GM10847 (cell line): ENCODE measurements around the gene ITPA.

ENCODE experiments used
- POLR2A ChIP-seq: IDR thresholded peaks from 2 replicates; pipeline ENCODE4 v1.6.1; 2011; ENCODE audit not compliant: insufficient read length; ENCODE audit errors: extremely low read depth

ITPA gene

DNA sequence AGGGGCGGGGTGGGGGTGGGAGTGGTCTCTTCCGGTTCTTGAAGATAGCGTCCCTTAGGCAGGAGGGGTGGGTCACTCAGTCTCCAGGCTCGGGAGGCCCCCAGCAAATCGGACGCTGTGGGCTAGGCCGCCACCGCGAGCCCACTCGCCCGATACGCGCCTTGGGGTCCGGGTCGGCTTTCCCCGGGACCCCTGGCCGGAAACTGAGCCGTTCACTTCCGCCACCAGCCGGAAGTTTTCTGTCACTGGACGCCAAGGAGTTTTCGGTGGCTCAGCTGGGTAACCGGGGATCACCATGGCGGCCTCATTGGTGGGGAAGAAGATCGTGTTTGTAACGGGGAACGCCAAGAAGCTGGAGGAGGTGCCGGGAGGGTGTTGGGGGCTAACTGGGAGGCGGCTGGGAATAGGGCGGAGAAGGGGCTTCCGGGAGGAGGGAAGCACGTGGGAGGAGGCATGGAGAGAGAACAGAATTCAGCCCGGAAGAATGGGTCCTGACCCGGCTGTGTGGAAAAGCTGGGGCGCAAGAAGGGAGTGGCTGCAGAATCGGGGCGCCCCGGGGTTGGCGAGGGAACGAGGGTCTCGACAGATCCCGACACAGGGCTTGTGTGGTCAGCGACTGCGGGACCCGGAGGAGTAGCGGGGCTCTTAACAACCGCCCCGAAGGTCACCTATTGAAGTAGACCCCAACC, at the start of gene ITPA:
Gene ITPA (plus strand): TSS at position 242 of the 689 bp plus-strand sequence. CDS start 54 bp downstream, at position 296.
- TF ChIP-seq POLR2A: peak; percentile 75

DNA sequence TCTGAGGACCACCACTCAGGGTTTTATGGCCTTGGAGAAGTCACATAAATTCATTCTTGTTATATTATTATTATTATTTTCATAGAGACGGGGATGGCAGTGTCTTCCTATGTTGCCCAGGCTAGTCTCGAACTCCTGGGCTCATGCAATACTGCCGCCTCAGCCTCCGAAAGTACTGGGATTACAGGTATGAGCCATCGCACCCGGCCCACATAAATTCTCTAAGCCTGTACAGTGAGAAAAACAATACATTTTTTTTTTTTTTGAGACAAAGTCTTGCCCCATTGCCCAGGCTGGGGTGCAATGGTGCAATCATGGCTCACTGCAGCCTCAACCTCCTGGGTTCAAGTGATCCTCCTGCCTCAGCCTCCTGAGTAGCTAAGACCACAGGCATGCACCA, 48.9 kb upstream of the ITPA start:
- TF ChIP-seq POLR2A: no peak

DNA sequence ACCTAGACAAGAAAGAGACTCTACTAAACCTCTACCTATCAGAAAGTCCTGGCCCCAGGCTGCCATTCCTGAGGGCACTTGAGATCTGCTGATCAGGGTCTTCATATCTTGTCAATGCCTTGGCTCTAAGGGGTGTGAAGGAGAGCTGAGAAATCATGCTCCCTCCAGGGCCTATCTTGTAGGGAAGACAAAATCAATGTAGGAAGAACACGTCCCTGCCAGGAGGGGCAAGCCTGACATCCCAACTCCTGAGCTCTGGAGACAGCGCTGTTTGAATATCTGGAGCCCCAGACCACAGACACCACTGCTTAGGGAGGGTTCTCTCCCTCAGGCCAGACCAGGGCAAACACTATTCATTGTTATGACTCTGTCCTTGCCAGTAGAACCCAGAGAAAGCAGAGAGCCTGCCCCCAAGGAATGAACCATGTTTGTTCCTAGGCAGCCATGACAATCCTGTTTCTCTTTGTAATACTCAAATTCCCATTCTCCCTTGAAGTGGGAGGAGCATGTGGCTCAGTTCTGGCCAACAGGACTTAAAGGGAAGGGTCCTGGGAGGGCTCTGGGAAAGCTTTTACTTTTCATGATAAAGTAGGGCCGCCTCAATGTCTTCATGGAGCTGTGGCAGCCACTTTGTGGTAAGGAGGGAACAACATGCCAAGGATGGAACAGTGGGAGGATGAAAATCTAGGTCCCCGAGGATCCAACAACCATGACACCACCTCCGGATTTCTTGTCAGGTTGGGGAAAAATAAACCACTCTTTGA, 47.8 kb upstream of the ITPA start:
- TF ChIP-seq POLR2A: no peak

DNA sequence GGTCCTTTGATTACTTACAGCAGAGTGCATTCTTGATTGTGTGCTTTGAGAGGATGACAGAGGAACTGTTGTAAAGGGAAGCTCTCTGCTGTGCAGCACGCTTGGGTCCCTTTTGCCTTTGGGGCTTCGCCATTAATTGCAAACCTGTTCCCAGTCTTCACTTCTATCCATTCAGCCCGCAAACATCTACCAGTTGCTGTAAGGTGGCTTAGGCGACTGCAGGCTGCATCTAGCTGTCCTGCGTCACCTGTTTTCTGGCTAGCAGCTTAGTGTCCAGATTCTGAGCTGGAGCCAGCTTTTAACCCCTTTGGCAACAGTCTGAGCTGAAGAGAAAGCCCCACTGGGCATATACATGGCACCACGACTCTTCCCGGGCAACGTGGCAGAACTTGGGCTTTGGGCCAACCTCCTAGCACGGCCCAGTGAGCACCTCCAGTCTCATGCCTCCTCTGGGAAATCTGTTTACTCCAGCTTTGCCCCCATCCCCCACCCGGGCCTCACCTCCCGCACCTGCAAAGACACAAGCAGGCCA, 47.2 kb upstream of the ITPA start:
- TF ChIP-seq POLR2A: no peak

DNA sequence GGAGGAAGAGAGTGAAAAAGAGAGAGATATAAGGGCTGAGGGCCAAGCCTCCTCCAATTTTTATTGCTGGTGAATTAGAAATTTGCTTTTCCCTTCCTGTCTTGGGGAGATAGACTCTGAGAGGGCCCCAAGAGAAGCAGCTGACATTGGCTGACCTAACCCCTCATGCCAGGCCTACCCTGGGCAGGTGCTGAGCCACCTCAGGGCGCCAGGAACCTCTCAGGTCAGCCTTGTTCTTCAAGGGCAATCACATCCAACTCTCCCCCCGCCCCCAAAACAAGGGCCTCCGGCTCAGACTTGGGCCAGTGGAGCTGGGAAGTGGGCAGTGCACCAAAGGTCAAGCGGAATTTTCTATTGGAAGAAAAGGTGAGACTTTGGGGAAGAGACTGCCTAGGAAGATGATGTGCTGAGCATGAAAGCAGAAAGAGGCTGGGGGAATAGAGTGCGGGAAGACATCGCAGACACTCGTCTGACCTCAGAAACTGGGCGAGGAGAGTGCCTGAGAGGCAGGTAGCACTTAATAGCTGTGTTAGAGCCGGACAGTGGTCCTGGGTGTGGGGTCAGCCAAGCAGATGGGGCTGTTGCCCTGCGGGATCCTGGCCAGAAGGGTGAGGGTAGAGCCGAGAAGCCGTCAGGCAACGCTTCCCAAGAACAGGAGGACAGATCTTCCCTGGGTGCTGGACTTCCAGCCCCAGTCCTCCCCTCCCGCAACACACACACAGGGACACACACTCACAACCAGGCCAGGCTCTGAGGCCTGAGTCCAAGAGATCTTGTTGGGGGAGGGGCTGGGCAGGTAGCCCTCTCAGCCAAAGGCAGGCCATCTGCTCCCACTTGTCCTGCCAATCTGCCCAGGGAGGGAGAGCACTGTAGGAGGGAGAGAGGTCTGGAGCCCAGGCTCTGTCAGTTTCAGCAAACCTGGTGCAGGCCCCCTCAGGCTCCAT, 45.9 kb upstream of the ITPA start:
- TF ChIP-seq POLR2A: no peak

DNA sequence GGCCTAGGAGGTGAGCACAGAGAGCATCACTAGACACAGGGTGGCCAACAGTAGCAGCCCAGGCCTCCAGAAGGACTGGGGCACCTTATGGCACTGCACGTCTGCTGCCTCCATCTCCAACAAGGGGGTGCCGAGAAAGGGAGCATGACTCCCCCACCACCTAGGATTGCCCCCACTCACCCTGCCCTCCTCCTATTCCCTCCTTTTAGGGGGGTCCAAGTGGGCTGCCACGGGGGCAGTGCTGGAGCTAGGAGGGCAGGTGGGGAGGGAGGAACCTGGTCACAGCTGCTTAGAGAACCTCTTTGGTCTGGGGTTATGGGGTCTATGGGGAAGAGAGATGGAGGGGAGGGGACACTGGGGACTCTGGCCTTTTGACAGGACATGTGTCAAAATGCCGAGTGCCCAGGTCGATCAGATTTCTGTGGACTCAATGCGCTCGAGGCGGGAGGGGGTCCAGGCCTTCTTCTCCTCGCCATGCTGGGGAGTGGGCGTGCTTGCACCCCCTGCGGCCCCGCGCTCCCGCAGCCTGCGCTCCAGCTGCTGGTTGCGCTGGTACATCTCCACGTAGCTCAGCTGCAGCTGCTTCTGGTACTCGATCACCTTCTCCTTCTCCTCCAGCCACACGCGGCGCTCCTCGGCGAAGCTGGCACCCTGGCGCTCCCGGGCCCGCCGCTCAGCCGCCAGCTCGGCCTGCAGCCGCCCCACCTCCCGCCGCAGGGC, 45.1 kb upstream of the ITPA start:
- no peak for TF ChIP-seq POLR2A

DNA sequence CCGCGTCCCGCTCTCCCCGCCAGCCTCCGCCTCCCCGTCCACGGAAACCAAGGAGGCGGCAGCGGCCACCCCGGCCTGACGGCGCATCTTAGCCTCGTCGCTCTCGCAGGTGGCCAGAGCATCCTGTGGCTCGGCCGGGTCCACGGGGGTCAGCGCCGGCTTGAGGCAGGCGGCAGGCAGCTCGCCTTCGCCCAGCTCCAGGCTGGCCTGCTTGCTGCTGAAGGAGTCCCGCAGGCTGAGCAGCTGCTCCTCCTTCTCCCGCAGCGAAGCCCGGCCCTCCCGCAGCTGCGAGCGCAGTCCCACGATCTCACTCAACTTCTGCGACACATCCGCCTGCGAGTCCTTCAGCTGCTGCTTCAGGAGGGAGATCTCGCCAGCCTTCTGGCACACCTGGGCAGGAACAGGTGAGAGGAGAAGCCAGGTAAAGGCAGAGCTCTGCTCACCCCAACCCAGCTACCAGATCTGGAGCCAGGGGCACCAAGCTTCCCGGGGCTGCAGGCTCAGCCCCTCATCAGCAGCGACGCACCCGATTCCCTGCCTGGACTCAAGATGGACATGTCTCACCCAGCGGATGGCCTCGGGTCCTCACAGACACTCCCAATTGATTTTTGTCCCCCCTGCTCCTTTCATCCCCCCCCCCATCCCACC, 44.4 kb upstream of the ITPA start:
- no peak for TF ChIP-seq POLR2A

DNA sequence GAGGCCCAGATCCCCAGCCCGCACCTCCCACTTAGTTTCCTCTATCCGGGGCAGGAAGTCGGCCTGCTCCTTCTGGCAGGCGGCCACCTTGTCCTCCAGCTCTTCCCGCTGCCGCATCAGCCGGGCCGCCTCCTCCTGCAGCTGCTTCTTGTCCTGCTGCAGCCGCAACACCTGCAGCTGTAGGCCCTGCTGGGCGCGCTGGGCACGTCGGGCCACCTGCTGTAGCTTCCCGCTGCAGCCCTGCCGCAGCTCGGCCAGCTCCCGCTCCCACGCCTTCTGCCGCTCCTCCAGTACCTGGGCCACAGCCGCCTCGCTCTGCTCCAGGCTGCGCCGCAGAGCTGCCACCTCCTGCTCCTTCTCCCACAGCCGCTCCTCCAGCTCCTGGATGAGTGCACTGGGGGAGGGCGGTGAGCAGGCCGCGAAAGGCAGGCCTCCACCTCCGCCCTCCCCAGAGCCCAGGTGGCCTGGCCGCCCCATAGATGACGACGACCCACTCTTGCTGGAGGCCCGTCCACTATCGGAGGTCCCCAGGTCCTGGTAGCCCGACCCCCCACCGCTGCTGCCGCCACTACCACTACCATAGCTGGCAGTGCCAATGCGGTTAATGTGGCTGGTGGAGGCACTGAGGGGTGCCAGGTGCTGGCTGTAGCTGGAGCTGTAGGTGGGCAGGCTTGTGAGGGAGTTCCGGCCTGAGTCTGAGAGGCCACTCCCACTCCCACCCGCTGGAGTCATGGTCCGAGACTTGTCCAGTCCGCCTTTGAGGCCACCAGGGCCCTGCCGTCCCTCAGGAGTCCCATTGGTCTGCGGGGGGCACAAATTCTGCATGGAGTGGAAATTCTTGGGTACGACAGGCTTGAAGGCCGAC, 43.6 kb upstream of the ITPA start:
- no peak for TF ChIP-seq POLR2A

DNA sequence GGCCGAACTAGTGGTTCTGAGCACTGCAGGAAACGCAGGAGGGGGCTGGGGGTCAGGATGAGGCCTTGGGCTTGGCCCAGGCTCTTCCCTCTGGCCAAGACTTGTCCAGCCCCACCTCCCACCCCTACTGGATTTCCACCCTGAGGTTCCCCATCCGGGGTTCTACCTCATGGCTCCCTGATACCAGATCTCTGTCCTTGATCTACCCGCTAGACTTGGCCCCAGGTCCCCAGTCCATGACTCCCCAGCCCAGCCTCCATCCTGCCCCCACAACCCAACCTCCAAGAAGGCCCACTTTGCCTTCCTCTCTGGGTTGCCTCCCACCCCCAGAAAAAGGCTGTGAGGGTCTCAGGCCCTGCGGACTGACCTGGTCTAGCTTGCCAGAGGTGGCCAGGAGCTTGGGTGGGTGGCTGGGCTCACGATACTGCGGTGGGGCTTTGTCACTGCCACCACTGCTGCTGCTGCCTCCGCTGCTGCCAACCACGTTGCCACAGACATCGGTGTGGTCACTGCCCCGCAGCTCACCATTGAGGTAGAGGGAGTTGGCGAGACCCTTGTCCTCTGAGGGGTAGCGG, 42.9 kb upstream of the ITPA start:
- no peak for TF ChIP-seq POLR2A

DNA sequence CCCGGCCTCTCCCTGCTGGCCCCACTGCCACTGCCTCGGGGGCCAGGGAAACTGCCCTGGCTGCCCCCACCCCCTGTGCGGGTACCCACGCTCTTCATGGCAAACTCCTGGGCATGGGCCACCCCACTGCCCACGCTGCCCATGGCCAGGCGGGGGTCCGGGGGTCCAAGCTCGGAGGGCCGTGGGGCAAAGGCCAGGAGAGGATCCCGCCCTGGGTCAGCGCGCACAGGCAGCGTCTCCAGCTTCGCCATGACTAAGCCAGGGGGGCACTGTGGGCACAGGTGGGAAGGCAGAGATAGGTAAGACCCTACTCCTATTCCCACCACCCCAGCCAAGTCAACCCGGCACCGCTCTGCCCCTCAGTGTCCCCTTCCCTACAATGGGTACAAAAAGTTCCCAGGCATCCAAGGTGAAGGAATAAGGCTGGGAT, 42.4 kb upstream of the ITPA start:
- TF ChIP-seq POLR2A: no peak

DNA sequence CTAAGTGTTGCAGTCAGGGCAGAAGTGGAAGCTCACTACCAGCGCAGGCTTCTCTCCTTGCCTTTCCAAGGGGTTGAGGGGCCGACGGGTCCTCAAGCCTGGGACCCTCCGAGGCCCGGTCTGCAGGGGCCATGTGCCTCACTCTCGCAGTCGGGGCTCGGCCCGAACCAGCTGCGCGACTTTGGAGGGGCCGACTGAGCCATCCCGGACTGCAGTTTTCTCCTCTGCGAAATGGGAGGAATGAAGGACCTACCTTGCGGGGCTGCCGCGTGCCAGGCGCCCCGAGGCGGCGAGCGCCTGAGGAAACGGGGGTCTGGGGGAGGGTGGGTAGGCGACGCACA, 41.6 kb upstream of the ITPA start:
- TF ChIP-seq POLR2A: no peak

DNA sequence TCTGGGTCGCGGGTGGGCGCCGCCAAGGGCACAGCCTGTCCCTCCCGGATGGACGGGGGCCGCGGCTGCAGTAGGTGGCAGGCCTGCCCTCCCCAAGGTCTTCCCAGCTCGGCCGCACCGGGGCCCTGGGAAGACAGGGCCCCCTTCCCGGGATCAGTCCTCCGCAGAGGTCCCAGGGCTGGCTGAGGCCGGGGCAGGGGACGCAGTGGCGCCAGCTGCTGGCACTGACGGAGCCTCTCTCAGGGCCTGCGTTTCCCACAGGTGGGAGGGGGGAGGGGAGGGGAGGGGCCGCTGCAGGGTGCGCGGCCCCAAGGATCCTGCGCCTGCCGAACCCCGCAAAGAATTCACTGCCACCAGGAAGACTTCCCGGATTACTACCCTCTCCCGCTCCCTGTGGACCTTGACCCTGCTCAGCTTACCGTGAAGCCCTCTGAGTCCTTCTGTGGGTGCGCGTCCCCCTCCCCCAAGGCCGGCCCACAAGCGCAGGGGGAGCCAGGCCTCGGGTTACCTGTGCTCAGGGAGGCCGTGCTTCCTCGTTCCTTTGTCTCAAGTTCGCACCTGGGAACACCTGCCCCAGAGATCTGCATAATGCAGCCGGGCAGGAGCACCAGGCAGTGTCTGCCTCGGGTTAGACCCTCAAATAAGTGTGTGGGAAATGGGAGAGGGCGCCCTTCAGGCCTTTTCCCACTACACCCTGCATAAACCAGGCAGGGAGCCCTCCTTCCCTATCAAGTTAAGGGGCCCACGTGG, 41.0 kb upstream of the ITPA start:
- TF ChIP-seq POLR2A: no peak
